ENCODE results near the gene TMEM245.

- TF ChIP-seq GATA3 (IDR thresholded peaks at IDR 0.05; ENCODE audit: low read depth, low read length) (no peak), GATA2 (IDR thresholded peaks at IDR 0.05; ENCODE audit: low read depth, low read length) (no peak)
Measured at GRCh38 chr9:109016132-109016531, 103.6 kb downstream of the TMEM245 start.

Measured in SH-SY5Y (cell line).